Activated CD8-positive, alpha-beta T cell treated with anti-CD3 and anti-CD28 coated beads for 36 hours (primary cell): Measurements from ENCODE around the gene CLMN. TPM values are rescaled to one million over a fixed set of nuclear protein-coding genes. Genes with fewer than 3 reads are reported as not detected.

Experiments used
- ATAC-seq: fragments of 200-7000 bp; cut with Tn5 transposase; one replicate; pipeline ENCODE4 v1.10.0; 2021; ENCODE audit warnings: mild to moderate bottlenecking, moderate library complexity
- CTCF ChIA-PET: fragments of 350-600 bp; sonication (Branson Sonifier 250); formaldehyde crosslinking; loops from one replicate; lab custom pipeline; 2021; ENCODE audit warnings: antibody characterized with exemption; lab: Charles Lee
- POLR2A ChIA-PET: fragments of 350-600 bp; sonication (Branson Sonifier 250); formaldehyde crosslinking; loops from one replicate; lab custom pipeline; 2021; ENCODE audit warnings: antibody characterized with exemption; lab: Charles Lee
- DNase-seq: peaks from one replicate; pipeline ENCODE4 v3.0.0-alpha.2; 2020
- H3K27ac Mint-ChIP-seq: one replicate; pipeline ENCODE4 v1.8.0; 2021; ENCODE audit warnings: mild to moderate bottlenecking, mixed read lengths
- H3K27me3 Mint-ChIP-seq: one replicate; pipeline ENCODE4 v1.8.0; 2021; ENCODE audit warnings: mixed read lengths
- H3K36me3 Mint-ChIP-seq: one replicate; pipeline ENCODE4 v1.8.0; 2021; ENCODE audit warnings: low read depth, mixed read lengths
- H3K4me1 Mint-ChIP-seq: one replicate; pipeline ENCODE4 v1.8.0; 2021; ENCODE audit warnings: low read depth, mixed read lengths
- H3K4me3 Mint-ChIP-seq: one replicate; pipeline ENCODE4 v1.8.0; 2021; ENCODE audit warnings: mild to moderate bottlenecking, moderate library complexity, mixed read lengths
- H3K9me3 Mint-ChIP-seq: one replicate; pipeline ENCODE4 v1.8.0; 2021; ENCODE audit warnings: mixed read lengths
- intact Hi-C: fragments of 100-400 bp; cut with micrococcal nuclease; formaldehyde crosslinking; loops from one replicate; pipeline ENCODE4 v1.10.0; 2022
- total RNA-seq, 2 experiments: library from RNA; stranded (reverse); gene quantifications; one replicate each; pipeline ENCODE4 v1.2.3, GENCODE V29; 2021
- TF ChIP-seq, protein P1 (sequence below): fragments of 200-600 bp; IDR thresholded peaks from one replicate; pipeline ENCODE4 v1.8.0; 2022; ENCODE audit warnings: antibody characterized with exemption, mild to moderate bottlenecking

Gene CLMN
- total RNA-seq, 2 experiments from 2014 or later: 0.31 to 0.59 TPM

DNA sequence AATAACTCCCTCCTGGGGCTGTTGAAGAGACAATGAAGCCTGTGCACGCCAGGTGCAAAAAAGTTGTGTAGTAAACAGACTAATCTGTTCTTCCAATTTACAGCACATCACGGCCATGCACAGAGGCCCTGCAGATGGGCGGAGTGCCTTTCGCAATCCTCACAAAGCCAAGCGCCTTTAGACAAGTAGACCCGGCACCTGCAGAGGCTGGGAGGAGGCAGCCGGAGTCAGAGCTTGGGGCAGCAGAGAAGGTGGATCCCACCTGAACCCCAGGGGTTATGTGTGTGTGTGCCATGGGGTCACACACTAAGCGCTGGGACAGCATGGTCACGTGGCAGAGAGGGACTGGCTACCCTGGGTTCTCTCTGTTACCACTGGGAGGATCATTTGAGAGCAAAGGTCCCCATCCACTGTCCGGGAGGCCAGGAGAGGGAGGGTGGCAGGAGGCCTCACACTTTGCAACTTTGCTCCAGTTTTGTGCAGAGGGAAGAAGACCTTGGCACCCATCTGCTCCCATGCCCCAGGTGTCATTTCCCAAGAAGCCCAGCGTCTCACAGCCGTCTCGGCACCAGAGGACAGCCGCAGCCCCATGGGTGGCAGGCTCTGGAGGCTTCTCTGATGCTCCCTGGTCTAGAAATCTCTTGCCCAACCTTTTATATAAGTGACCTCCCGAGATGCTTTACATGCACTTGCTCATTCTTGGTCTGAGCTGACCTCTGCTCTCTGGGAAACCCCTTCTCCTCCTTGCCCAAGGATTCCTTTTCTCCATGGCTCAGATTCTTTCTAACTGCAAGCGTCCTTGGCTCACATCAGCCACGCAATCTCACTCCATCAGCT is 82.4 kb downstream of the CLMN start:
- intact Hi-C loops: no loop called here
- ChIA-PET POLR2A (interaction anchor here (0.6 kb wide), 1 partner anchor 147 kb away, joined by 3 read pairs; no protein-coding TSS in a partner anchor), CTCF (no interaction called here)
- H3K4me3 Mint-ChIP-seq: no peak overlapping the region
- TF ChIP-seq, protein P1, sequence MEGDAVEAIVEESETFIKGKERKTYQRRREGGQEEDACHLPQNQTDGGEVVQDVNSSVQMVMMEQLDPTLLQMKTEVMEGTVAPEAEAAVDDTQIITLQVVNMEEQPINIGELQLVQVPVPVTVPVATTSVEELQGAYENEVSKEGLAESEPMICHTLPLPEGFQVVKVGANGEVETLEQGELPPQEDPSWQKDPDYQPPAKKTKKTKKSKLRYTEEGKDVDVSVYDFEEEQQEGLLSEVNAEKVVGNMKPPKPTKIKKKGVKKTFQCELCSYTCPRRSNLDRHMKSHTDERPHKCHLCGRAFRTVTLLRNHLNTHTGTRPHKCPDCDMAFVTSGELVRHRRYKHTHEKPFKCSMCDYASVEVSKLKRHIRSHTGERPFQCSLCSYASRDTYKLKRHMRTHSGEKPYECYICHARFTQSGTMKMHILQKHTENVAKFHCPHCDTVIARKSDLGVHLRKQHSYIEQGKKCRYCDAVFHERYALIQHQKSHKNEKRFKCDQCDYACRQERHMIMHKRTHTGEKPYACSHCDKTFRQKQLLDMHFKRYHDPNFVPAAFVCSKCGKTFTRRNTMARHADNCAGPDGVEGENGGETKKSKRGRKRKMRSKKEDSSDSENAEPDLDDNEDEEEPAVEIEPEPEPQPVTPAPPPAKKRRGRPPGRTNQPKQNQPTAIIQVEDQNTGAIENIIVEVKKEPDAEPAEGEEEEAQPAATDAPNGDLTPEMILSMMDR: no peak
- no peaks in the 10 kb centered on the region for H3K9me3 Mint-ChIP-seq
- H3K4me1 Mint-ChIP-seq: no peaks in the 10 kb centered on the region
- H3K27ac Mint-ChIP-seq: no peak overlapping the region
- no peaks in the 10 kb centered on the region for H3K36me3 Mint-ChIP-seq
- no peaks in the 10 kb centered on the region for H3K27me3 Mint-ChIP-seq
- ATAC-seq: no peak
- no peak for DNase-seq

DNA sequence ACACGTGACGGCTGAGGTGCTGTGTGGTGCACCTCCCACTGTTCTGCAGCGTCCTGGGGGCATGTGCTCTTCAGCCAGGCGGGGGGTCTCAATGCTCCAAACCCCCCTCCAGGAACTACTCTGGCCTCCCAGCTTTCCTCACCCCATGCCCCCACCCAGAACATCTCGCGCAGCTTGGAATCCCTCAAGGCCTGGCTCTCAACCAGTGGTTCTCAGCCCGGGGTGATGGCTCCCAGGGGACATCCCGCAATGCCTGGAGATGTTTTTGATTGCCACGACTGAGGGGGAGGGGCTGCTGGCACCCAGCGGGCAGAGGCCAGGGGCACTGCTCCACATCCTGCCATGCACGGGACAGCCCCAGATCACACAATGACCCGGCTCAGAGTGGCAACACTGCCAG is 83.5 kb downstream of the CLMN start:
- ChIA-PET POLR2A (no interaction called here), CTCF (no interaction called here)
- no peak overlapping the region for H3K4me3 Mint-ChIP-seq
- no peaks in the 10 kb centered on the region for H3K36me3 Mint-ChIP-seq
- H3K27ac Mint-ChIP-seq: no peak overlapping the region
- intact Hi-C loops: no loop called here
- H3K9me3 Mint-ChIP-seq: no peaks in the 10 kb centered on the region
- H3K27me3 Mint-ChIP-seq: no peaks in the 10 kb centered on the region
- ATAC-seq (no peak), DNase-seq (no peak)
- H3K4me1 Mint-ChIP-seq: no peaks in the 10 kb centered on the region
- TF ChIP-seq, protein P1: no peak

DNA sequence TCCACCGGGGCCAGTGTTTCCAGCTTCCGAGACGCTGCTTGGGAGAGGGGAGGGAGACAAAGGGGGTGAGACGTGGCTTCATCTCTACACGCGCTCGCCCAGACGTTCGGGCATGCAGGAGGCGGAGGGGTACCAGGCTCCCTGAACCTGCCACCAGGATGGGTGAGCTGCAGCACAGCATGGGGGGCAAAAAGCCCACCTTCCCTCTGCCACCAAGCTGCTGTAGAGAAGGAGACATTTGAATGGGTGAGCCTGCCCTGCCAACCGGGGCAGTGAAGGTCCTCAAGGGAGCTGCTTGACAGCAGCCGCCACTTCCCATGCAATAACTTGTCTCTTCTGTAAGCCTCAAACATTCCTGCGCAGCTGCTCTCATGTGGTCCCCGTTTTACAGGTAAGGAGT is 83.9 kb downstream of the CLMN start:
- POLR2A ChIA-PET: no interaction called here
- TF ChIP-seq, protein P1: no peak
- no peaks in the 10 kb centered on the region for H3K4me1 Mint-ChIP-seq

DNA sequence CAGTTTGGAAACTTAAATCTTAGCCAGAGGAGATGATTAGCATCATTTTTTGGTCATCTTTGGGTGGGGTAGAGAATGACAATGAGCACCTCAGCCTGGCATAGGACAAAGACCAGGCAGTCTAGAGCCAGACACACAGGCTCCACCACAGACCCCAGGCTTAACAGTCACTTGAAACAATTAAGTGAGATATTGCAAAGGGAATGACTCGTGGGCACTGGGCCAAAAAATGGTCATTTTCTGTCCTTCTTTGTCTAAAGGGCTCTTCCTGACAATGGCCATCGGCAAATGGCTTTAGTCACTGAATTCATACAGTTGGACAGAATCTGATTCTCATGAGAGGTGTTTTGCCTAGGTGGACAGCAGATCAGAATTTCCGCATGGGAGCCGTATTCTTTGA is 84.4 kb downstream of the CLMN start:
- H3K36me3 Mint-ChIP-seq: no peaks in the 10 kb centered on the region
- POLR2A ChIA-PET: no interaction called here

More for the DNA sequence above, 83.9 kb downstream of the CLMN start:
- Mint-ChIP-seq H3K36me3 (no peaks in the 10 kb centered on the region), H3K4me3 (no peak overlapping the region), H3K27me3 (no peaks in the 10 kb centered on the region), H3K9me3 (no peaks in the 10 kb centered on the region), H3K27ac (no peak overlapping the region)
- ATAC-seq (no peak), DNase-seq (no peak)
- CTCF ChIA-PET: no interaction called here
- intact Hi-C loops: no loop called here

DNA sequence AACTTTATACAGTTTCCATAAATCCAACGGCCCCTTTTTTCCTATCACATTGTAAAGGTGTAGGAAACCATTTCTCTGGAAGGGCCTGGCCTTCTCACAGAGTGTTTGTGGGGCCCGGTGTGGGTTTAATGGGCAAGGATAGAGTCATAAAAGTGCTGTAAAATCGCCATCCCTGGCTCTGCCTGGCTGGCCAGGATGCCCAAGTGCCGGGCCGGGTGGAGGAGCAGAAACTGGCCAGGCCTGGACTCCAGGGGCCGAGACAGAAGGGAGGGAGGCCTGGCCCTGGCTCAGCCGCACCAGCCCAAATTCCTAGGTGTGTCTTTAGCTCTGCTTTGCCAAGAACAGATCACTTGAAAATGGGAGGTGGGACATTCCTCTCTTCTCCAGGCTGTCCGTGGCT is 85.3 kb downstream of the CLMN start:
- Mint-ChIP-seq H3K9me3 (no peaks in the 10 kb centered on the region), H3K4me3 (no peak overlapping the region), H3K27me3 (no peaks in the 10 kb centered on the region), H3K27ac (no peak overlapping the region), H3K4me1 (no peaks in the 10 kb centered on the region), H3K36me3 (no peaks in the 10 kb centered on the region)
- DNase-seq (no peak), ATAC-seq (no peak)
- ChIA-PET POLR2A (no interaction called here), CTCF (no interaction called here)
- intact Hi-C loops: no loop called here
- TF ChIP-seq, protein P1: no peak

More for the DNA sequence above, 84.4 kb downstream of the CLMN start:
- Mint-ChIP-seq H3K9me3 (no peaks in the 10 kb centered on the region), H3K27ac (no peak overlapping the region), H3K4me1 (no peaks in the 10 kb centered on the region), H3K27me3 (no peaks in the 10 kb centered on the region), H3K4me3 (no peak overlapping the region)
- no peak for ATAC-seq
- TF ChIP-seq, protein P1: no peak
- intact Hi-C loops: no loop called here
- DNase-seq: no peak
- CTCF ChIA-PET: no interaction called here
